Retina (tissue), 1 donor: Measurements from ENCODE around the gene FAM180B.
"Not testable (repeated sequence)": the region's sequence is repeated elsewhere in the genome, so short reads cannot be mapped to it uniquely, and the experiment has no call there.

Source experiments
- DNase-seq: peaks from one replicate; pipeline ENCODE4 v3.0.0-alpha.2; 2016

FAM180B gene

DNA sequence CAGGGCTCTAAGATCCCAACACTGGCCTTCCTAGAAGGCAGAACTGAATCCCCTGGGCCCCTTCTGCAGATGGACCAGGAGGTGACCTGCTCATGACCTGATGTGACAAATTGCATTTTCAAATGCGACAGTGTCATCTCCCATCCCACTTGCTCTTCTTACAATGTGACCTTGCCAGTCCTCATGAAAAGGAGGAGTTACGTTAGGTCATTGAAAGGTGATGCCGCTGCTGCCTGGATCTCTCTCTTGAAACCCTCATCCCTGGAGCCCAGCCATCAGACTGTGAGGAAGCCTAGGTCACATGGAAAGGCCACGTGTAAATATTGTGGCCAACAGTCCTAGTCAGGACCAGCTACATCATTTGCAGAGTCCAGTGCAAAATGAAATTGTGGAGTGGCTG lies 13.4 kb downstream of the FAM180B start:
- DNase-seq = no peak

- DNase-seq = no peak
These were observed 16.8 kb downstream of the FAM180B start for GRCh38 chr11:47603295-47603694.

DNA sequence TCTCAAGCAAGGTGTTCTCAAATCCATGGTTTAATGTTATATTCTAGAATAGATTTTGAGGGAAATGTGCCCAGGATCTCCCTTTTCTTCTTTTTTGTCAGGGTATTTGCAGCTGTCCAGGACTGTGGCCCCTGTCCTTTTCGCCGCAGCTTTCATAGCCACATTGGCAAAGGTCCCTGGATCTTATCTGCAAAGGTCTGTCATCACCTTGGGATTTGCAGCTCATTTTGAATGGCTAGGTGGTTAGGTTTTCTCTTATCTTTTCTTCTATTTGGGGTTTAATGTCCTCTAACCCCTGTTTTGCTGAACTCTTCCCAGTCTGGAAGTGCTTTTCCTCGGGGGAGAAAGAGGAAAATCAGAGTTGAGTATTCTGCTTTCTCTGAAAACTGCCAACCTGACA lies 19.4 kb downstream of the FAM180B start:
- no peak for DNase-seq

DNA sequence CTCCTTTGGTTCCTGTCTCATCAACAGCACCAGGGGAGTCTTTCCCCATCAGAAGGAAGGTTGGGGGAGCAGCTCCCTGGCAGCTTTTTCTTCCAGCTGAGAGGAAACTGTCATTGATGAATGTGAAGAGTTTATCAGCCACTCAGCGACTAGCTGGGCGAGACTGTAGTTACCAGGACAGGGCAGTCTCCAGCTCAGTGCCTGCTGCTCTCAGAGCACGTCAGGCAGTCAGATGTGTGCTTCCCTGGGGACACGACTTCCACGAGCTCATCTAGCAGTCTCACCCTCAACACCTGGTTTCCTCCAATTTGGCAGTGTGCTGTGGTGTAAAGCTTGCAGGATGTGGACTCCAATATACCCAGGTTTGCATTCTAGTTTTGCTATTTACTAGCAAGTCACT lies 20.3 kb downstream of the FAM180B start:
- DNase-seq = no peak

- no peak for DNase-seq
These were observed 20.9 kb downstream of the FAM180B start for GRCh38 chr11:47607380-47607779.

GRCh38 chr11:47609675-47610074 lies 23.2 kb downstream of the FAM180B start:
- DNase-seq = no peak

- DNase-seq = no peak
These were observed 24.9 kb downstream of the FAM180B start for GRCh38 chr11:47611348-47611794.

GRCh38 chr11:47615249-47615648 lies 28.8 kb downstream of the FAM180B start:
- no peak for DNase-seq

GRCh38 chr11:47616726-47617416 lies 30.4 kb downstream of the FAM180B start:
- DNase-seq = peak; percentile 28

GRCh38 chr11:47617417-47617809 lies 30.9 kb downstream of the FAM180B start:
- no peak for DNase-seq

DNA sequence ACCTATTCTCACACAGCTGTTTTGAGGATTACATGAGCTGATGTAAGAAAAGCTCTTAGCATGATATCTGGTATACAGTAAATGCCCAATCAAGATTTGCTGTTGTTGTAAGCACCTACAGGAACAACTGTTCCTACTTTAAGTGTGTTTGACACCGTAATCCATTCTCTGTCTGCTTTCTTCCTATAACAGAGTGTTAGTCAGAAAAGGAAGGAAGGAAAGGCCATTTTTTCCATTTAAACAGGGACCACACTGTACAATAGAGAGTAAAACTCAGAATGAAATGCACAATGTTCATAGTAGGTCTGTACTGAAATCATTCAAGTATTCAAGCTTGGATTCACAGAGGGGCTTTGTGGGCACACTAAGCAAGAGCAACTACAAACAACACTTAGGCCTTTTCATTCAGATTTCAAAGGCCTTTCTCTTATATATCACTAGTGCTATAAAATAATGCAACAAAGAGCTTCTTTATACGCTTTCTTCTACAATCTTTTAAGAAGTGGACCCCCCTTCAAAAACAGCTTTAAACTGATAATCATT lies 34.4 kb downstream of the FAM180B start:
- DNase-seq = no peak

- no peak for DNase-seq
These were observed 39.8 kb downstream of the FAM180B start for GRCh38 chr11:47626234-47626633.

DNA sequence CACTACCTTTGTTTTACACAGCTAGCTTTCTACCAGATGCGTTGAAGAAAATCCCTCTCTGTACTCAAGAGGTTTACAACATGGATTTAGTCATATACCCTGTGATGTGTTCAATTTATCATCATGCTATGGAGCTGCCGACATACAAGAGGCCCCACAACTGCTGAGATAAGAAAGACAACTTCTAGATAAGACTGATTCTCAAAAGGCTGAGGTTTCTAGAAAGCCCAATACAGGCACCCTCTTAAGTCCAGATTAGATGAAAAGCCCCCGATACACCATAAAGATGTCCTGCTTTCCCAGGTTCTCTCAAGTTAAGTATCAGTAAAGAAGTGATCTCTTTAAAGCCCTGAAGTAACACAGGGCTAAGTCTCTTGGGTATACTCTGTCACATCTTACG lies 41.5 kb downstream of the FAM180B start:
- no peak for DNase-seq

- DNase-seq = no peak
These were observed 45.0 kb downstream of the FAM180B start for GRCh38 chr11:47631473-47631872.

GRCh38 chr11:47636331-47636730 lies 49.9 kb downstream of the FAM180B start:
- DNase-seq = not testable (repeated sequence)
